Hippocampal formation (tissue), 2 donors: ENCODE data around the gene ATP5MC2.
"Not testable (repeated sequence)": the region's sequence is repeated elsewhere in the genome, so short reads cannot be mapped to it uniquely, and the experiment has no call there.

ENCODE experiments used
- DNase-seq, 2 donors: peaks; one replicate each; lab custom pipeline; 2025; lab: John Stamatoyannopoulos, UW

The ATP5MC2 gene

GRCh38 chr12:53646300-53646699, 29.6 kb downstream of the ATP5MC2 start:
- not testable (repeated sequence) for DNase-seq

GRCh38 chr12:53645165-53645564, 30.7 kb downstream of the ATP5MC2 start:
- no peak for DNase-seq

DNA sequence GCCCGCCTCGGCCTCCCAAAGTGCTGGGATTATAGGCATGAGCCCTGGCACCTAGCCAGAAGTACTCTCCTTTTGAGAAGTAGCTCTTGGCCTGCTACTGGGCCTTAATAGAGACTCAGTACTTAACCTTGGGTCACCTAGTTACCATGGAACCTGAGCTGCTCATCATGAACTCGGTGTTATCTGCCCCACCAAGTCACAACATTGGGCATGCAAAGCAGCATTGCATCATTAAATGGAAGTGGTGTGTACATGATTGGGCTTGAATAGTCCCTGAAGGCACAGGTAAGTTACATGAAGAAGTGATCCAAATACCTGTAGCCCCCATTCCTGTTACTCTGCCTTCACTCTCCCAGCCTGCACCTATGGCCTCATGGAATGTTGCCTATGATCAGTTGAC, 31.8 kb downstream of the ATP5MC2 start:
- no peak for DNase-seq

DNA sequence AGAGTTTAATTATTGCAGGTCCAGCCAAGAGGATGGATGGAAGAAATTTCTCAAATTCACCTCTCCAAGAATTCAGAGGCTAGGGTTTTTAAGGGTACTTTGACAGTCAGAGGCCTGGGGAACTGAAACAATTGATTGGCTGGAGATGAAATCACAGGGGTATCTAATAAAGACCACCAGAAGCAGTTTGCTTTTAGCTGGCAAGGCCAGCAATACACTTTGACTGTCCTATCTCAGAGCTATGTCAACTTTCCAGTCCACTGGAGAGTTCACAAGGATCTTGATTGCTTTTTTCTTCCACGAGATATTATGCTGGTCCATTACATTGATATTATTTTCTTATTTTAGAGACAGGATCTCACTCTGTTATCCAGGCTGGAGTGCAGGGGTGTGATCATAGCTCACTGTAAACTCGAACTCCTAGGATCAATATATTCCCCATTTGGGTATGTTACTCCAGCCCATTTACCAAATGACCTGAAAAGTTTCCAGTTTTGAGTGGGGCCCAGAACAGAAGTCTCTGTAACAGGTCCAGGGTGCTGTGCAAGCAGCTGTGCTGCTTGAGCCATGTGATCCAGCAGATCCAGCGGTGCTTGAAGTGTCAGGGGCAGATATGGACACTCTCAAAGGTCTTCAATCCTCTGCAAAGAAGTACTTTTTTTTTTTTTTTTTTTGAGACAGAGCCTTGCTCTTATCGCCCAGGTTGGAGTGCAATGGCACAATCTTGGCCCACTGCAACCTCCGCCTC, 32.5 kb downstream of the ATP5MC2 start:
- DNase-seq: no peak

DNA sequence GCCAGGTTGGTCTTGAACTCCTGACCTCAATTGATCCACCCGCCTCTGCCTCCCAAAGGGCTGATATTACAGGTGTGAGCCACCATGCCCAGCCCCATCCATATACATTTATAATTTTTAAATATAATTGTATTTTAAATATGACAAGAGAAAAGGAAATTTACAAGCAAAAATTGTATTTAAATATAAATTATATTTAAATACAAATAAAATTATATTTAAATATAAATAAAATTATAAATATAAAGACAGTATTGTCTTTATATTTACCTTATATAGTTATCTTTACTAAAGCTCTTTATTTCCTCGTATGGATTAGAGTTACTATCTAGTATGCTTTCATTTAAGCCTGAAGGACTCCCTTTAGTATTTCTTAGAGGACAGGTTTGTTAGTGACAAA, 37.8 kb downstream of the ATP5MC2 start:
- DNase-seq: no peak

DNA sequence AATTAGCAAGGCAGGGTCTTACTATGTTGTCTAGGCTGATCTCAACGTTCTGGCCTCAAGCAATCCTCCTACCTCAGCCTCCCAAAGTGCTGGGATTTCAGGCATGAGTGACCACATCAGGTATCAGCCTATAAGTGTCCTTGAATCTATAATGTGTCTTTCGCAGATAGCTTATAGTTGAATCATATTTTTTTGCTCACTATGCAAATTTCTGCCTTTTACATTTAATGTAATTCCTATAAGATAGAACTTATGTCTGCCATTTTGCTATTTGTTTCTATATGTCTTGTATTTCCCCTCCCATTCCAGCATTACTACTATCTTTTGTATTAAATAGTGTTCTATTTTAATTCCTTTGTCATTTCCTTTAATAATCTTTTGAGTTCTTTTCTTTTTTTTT, 39.2 kb downstream of the ATP5MC2 start:
- DNase-seq: no peak

GRCh38 chr12:53635708-53636107, 40.2 kb downstream of the ATP5MC2 start:
- not testable (repeated sequence) for DNase-seq

GRCh38 chr12:53631721-53632120, 44.2 kb downstream of the ATP5MC2 start:
- no peak for DNase-seq

DNA sequence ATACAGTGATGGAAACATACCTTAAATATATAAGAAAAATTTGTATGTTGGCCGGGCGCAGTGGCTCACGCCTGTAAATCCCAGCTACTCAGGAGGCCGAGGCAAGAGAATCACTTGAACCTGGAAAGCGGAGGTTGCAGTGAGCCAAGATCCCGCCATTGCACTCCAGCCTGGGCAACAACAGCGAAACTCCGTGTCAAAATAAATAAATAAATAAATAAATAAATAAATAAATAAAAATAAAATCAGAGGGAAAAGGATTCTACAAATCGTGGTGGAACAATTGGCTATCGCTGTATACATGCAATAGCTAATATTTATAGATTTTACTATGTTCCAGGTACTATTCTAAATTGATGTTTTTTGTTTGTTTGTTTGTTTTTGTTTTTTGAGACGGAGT, 48.0 kb downstream of the ATP5MC2 start:
- DNase-seq: no peak

GRCh38 chr12:53626702-53627169, 49.1 kb downstream of the ATP5MC2 start:
- DNase-seq: no peak

GRCh38 chr12:53625946-53626701, 49.8 kb downstream of the ATP5MC2 start, which contains the start of gene ATF7:
Gene ATF7, minus strand, starts transcription at chr12:53626382. Its CDS starts 25,382 bp downstream, at chr12:53601000.
- peak; percentile 99 for DNase-seq

DNA sequence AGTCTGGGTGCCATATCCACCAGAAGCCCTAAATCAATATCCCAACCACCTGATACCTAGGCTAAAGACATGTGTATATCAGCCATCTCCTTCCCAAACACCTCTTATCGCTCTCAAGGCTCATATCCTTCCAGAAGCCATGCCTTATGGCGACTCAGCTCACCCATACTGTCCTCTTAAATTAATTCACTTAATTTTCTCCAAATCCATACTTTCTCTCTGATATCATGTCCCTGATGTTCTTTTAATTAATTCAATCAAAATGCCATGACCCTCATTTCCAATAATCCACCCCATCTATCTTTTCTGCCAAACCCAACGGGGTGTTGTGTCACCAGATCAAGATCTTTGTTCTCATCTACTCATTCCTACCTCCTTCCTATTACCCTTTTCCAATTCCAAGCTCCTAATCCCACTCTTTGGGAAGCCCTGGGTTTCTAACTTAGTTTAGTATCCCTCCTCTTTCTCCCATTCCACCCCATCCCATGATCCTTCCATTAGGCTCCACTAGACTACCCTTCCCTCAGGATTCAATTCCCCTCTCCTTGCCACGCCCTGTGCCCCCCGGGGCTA, 50.4 kb downstream of the ATP5MC2 start:
- DNase-seq: no peak

DNA sequence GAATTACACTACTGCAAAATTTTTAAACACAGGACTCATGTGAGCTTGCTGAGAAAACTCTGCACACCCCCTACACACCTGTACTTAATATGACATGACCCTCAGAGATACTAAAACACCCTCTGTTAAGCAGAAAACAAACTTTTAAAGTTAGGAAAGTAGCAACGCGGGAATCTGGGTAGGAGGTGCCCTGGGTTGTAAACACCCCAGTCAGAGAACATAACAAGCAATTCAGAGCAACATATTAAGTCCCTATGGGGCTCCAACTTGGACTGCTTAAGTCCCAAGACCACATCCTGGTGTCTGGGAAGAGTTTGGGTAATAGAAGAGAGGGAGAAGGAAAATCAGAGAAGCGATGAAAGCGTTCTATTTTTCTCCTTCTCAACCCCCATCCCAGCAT, 50.9 kb downstream of the ATP5MC2 start:
- no peak for DNase-seq

GRCh38 chr12:53624458-53624857, 51.4 kb downstream of the ATP5MC2 start:
- DNase-seq: no peak

DNA sequence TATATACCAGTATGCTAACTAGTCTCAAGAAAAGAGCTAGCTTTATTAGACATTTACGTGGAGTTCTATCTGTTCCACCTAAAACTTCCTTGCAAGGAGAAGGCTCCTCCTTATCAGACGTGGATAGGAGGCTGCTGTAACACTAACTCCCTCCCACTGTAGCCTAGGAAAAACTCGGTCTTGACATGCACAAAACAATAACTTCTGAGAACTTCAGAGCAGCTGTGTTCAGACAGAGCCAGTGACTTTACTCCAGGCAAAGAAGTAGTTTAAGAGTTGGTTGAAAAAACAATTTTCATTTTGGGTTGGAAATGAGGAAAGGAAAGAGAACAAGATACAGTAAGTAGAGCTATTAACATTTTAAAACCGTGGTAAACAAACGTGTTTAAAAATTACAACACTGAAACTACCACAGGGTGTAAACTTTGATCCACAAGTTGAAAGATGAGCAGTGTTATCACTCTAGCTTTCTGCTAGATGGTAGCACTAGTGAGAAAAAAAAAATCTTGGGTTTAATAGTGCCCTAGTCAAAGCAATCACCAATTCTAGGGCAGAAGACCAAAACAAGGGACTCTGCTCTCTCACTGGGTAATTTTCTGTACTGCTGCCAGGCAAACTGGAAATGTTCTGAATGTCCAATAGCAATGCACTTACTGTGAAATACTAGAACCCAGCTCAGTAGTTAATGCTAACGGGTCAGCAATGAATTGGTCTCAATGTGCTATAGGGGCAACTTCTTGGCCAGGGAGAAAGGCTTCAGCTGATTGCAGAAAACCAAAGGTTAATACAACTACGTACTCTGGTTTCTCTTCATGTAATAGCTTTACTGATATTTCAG, 52.1 kb downstream of the ATP5MC2 start:
- peak; percentile 9 to 57 for DNase-seq

GRCh38 chr12:53622724-53623123, 53.2 kb downstream of the ATP5MC2 start:
- no peak for DNase-seq

GRCh38 chr12:53618275-53618674, 57.6 kb downstream of the ATP5MC2 start:
- DNase-seq: no peak

GRCh38 chr12:53617700-53618099, 58.2 kb downstream of the ATP5MC2 start:
- no peak for DNase-seq

DNA sequence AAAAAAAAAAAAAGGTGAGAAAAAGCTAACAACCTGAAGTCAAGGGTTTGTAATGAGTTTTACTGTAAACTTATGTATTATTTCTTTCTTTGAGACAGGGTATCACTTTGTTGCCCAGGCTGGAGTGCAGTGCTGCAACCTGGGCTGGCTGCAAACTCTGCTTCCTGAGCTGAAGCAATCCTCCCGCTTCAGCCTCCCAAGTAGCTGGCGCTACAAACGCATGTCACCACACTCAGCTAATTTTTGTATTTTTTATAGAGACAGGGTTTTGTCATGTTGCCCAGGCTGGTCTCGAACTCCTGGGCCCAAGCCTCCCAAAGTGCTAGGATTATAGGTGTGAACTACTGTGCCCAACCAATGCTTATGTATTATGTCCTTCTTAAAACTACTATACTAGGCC, 58.9 kb downstream of the ATP5MC2 start:
- DNase-seq: no peak
